GM19035 (cell line): Measurements from ENCODE around the gene DLX6.

Source experiments
- ATAC-seq: cut with Tn5 transposase; IDR thresholded peaks from one replicate; pipeline ENCODE4 v1.9.1; 2021; ENCODE audit not compliant: unreplicated experiment

Gene DLX6

DNA sequence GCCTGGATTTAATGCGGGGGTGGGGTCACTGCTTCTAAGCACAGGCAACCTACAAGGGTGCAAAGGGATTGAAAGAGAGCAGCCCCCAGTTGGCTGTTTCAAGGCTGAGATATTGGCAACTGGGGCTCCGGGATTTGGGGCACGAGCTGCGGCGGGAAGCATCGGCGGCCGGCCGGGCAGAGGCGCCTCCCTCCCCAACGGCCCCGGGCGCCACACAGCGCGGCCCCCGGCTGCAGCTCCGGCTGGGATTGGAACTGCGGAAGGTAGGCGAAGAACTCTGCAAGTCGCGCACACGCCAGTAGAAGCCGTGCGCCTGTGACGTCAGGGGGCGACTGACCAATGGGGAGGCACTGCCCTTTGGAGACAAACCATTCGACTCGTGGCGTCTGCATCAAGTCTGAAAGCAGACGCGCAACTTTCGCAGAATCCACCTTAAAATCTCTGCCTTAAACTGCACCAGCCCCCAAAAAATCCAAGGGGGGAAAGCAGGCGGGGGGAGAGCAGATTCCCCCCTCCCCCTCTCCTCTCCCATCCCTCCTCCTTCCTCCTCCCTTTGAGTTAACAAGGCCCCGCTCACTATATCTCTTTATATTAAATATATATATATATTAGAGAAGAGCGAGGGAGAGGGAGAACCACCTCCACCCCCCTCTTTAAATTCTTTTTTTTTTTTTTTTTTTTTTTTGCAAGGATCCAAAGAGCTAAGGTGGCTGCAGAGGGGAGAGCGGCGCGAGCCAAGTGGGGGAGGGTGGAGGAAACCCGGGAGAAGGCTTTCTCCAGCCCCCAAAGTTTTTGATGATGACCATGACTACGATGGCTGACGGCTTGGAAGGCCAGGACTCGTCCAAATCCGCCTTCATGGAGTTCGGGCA is at the start of gene DLX6:
DLX6 (plus strand) TSS at position 371 of the 872 bp plus-strand sequence; CDS start at position 796, 425 bp downstream.
- peak; percentile 52 for ATAC-seq

DNA sequence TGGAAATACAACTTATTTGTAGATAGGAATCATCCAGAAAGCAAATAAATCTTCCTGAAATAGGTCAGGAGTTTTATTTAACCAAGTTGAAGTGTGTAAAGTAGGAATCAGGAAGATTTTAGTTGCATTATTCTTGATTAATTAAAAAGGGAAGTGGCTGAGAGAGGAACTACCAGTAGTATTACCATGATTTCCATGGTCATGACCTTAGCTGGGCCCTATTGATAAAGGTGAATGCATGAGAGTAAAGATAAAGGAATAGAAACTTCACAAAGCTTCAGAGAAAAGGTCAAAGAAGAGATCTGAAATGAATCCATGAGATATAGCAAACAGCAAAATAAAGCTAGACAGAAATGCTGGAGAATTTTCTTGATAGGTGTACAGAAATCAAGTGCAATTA is 46.2 kb upstream of the DLX6 start:
- ATAC-seq = no peak

DNA sequence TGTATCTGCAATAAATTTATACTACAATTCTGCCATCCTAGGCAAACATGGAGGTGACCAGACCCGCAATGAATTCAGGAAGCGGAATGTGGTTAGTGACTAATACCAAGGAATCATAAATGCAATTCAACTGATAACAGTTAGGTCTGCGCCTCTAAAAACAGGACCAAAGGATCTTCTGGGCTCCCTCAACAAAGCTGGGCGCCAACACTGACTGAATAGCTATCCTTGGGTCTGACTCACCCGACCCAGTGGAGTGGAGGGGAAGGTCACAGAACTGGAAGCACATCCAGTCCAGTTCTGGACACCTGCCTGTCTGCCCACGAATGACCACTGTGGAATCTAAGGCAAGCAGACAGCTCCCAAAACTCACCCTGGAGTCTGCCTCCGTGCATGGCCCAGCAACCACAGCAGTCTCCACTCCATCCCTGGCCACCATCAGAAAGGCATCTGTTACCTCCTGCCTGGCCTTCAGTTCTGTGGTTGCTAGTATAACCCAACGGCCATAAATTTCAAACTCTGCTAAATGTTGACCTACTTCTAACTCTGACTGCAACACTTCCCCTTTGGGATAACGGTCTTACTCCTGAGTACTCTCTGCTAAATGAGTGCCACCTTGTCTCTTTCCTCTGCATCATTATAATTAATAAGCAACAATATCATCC is 43.0 kb upstream of the DLX6 start:
- ATAC-seq = no peak

DNA sequence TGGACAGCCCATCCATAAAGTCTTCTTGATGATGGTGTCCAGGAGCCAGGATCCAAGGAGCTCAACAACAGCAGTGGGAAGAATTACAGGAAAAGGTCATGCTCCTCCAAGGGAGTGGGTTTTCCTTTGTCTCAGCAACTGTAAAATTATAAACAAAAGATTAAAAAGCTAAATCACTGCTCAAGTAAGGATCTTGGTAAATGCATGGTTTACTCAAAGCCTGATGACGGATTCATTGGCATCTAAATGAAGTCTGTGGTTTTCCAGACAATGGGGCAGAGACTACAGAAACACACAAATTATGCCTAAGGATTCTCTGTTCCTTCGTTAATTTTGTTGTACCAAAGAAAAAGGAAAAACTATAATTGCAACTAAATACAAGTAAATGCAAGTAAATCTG is 36.4 kb upstream of the DLX6 start:
- no peak for ATAC-seq

DNA sequence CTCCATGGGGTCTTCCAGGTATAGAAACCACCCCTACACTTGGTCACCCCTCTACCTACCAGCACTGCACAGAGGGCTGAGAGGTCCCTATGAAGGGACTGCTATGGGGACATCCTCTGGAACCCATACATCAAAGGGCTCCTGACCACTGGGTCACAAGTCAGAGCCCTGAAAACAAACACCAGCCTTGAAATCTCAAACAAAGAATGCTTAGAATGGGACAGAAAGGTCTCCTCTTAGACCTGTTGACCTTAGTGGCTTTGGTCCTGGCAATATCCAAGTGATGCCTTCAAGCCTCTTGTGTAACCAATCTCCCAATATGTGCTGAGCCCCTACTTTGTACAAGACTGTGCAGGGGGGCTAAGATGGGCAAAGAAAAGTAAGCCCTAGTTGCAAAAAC is 34.6 kb upstream of the DLX6 start:
- no peak for ATAC-seq

DNA sequence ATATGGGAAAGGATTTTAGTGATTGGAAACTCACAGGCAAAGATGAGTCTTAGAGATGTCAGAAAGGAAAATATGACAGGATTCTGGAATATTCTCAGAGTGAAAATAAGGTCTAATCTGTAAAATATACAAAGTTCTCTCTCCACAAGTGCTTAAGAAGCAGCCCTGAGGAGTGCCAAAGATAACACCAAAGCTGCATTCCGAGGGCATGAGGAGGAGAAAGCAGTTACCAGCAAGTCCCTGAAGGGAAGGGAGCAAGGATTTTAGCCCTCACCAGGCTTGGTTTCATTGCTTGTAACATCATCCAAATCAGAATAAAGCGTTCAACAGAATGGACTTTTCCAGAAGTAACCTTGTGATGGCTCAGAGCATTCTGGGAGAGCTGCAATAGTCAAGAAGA is 31.4 kb upstream of the DLX6 start:
- ATAC-seq = no peak

DNA sequence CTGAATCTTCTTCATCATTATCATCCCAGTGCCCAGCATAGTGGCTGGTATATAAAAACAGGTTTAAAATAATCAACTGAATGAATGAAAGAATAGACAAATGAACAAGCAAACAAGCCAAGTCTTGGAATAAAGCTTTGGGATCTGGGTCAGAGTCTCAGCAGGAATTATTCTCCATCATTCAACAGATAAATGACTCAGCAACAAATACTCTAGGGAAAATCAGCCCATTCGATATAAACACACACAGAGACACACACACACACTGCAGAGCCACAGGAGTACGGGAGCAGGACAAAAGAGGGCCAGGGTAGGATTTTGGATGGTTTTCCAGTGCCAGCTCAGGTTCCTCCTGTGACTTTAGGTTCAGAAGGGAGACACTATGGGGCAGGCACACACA is 29.2 kb upstream of the DLX6 start:
- ATAC-seq = no peak

DNA sequence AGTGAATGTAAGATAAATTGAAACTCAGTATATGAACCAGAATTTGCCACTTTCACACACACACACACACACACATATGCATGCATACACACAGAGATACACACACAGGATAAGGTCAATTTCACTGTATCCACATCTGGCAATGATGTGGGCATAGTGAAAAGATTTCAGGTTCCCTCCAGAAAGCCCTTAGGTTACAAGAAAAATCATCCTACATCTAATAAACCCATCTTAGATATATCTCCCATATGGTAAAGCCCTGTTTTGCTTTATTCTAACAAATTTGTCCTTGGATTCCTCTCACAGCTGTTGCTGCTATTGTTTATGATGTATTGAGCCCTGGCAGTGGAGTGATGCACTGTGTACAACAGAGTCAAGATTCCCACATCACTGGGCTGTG is 27.9 kb upstream of the DLX6 start:
- no peak for ATAC-seq

DNA sequence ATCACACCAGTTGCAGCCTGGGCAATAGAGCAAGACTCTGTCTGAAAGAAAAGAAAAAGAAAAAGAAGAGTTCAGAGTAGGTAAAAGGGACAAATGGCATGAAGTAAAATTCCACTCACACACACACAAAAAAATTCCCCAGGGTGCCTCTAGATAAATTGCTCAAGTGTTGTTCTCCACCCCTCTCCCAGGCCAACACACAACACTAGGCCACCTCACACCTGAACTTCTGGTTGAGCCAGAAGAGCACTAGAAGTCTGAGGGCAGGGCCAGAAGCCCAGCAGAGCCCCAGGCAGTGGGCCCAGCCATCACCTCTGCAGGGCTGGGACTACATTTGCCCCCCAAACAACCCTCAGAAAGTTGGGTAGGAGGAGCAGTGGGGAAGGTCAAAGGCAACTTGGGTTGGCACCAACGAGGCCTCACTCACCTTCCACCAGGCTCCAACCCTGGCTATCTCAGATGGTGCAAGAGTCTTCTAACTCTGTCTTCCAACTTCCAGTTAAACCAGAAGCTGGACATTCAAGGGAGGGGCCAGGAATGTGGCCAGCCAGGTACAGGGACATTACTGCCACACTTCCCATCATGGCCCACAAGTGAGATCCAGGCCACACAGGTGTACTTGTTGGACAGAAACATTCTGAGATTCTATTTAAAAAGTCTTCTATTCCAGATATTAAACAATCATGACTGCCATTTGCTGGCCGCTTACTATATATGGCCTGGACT is 25.6 kb upstream of the DLX6 start:
- ATAC-seq = no peak

DNA sequence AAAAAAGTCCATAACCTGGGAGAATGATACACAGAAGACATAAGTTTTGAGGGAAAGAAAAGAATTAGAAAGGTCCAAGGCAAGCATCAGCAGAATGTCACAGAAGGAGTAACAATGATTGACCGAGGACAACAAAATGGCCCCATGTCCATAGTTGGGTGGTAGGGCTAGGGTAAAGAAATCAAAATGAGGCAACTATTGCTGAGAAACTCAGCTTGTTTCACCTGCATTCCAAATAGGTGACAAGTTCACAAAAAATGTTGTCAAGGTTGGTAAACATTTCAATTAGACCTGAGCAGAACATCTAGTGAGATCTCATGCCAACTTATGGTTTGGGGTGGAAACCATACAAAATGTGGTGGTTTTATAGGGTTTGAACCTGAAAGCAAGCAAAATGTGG is 22.8 kb upstream of the DLX6 start:
- ATAC-seq = no peak

DNA sequence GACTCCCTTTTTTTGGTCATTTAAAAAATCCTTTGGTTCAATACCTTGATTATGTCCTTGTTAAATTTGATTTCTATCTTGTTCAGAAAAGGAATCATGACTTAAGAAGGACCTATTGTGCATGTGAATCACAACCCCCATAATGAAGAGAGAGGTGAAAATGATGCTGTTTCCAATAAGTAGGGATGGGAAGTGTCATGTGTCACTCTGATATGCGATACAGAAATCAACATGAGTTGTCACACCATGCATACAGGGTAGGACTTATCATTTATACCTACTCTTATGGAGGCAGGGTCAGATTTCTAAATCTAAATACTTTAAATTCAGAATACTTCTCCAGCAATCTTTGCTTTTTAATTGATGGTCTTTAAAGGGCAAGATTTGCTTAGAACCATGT is 19.4 kb upstream of the DLX6 start:
- ATAC-seq = no peak

DNA sequence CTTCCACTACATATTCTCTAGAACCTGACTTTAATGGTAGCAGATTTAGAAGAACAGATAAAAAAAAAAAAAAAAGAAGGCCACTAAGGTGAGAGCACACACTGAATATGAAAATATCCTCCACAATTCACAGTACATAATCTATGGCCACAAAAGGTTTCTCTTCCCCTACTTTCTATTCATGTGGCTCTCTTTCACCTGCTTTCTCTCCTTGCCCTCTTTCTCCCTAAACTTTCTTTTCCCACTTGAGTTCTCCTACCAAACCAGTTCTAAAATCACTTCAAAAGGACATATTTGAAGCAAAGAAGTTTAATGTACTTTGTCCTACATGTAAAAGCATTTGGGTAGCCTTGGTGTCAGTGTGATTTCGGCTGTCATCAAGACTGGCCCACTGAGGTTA is 18.5 kb upstream of the DLX6 start:
- no peak for ATAC-seq

DNA sequence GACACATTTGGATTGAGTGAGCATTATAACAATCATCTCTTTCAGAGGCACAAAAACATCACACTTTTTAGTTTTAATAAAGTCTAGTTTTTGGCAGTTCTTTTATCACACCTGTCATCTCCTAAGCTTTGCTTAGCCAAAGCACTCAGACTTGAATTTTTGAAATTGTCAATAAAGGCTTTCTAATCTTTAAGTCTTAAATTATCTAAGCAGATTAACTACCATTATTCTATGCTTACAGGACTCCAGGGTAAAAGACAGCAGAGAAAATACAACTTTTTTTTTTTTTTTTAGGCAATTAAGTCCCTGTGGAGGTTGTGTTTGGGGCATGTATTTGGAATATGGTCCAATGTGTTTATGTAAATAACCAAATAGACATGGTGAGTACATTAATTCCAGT is 17.6 kb upstream of the DLX6 start:
- no peak for ATAC-seq

DNA sequence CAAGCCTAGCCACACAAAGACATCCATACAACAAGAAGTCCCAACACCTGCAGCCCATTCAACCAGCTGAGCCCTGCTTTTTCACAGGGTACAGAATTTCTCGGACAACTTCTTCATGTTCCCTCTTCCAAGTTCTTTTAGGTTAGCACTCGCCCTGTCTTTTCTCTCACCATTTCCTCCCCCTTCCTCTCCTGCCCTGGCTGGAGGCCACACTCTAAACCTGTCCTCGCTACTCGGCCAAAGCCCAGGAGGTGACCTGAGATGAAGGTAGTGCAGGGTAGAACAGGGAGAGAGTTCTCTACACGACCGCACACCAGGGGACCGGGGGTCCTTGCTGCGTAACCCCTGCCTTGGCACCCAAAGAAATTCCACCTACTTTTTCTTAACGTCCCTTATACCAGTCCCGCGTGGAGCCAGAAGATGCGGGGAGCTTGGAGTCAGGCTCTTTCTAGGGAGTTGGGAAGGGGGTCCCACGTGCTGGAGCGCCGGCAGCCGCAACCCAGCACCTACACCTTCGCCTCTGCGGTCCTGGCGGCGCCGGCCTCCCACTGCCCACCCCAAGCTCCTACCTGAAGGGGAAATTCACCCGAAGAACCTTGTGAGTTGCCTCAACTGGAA is 16.0 kb upstream of the DLX6 start:
- ATAC-seq = no peak

DNA sequence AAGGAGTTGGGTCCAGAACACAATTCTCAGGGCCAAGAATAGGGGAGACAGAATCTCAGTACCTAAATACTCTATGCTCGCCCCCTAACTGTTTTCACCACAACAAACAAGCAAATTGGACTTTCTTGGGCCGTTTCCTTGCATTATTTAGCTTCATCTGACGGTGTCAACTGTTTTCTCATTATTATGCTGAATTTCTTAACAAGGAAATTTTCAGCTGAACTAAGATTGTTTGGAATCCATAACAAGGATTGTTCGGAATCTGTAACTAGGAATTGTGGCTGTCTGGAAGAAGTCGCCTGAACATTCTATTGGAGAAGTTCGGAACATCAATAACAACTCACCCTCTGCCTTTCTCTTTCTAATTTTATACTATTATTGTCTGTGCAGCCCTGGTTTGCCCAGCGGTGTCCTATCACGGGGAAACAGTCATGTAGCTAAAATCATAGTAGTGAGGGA is 15.5 kb upstream of the DLX6 start:
- no peak for ATAC-seq

DNA sequence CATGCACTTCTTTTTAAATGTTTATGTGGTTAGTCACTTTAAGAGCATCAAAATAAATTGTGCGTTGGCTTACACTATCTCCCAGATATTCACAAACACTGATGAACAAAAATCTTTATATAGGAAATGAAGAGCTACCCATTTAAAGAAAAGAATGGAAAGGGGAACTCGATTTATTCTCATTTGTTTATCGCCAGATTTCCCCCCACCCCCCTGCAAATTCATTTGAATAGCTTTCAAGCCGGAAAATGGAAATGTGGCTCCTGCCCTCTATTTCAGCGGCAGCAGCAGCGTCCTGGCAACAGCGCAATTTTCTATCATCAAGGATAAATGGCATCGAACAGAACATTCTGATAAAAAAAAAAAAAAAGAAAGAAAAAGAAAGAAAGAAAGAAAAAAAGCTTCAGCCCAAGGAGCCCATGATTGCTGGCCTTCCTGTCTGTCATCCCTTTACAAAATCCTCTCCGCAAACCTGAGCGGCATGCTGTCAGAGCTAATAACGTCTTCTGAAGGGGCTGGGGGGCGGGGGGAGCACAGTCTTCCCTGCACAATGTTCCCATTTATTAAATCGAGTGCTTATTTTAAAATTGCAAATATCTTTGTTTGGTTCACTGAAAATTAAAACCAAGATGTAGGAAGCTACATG is 13.7 kb upstream of the DLX6 start:
- ATAC-seq = no peak

DNA sequence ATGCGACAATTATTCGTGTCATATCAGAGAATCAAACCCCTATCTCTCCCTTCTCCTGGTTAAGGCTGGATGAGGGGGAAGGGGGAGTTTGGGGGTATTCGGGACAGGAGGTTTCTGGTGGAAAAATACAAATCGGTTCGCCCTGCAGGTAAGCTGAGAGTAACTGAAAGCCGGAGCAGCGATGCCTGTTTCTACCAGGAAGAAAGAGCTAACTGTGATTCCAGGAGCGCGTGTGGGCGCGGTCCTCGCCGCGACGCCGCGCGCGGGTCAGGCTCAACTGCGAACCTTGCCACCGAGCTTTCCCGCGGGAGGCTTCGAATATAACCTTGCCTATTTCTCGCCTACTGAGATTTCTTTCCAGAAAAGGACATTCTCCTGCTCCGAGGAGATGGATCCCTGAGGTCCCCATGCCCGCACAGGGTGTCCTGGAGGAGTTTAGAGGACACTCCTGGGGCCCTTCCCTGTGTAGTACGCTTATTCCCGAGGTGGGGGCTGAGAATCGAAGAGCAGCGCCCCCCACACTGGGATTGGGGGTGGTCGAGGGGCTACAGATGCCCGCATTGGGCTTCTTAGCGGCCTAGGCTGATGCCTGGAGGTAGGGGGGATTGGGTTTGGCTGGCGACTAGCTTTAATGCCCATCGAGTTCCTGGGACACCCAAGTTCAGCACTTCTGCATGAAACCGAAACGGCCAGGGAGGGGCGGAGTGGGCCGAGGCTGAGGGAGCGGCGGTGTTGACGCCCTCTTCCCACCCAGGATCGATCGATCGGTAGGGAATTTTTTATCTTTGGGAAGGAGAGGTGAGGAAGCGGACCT is 13.0 kb upstream of the DLX6 start:
- no peak for ATAC-seq

DNA sequence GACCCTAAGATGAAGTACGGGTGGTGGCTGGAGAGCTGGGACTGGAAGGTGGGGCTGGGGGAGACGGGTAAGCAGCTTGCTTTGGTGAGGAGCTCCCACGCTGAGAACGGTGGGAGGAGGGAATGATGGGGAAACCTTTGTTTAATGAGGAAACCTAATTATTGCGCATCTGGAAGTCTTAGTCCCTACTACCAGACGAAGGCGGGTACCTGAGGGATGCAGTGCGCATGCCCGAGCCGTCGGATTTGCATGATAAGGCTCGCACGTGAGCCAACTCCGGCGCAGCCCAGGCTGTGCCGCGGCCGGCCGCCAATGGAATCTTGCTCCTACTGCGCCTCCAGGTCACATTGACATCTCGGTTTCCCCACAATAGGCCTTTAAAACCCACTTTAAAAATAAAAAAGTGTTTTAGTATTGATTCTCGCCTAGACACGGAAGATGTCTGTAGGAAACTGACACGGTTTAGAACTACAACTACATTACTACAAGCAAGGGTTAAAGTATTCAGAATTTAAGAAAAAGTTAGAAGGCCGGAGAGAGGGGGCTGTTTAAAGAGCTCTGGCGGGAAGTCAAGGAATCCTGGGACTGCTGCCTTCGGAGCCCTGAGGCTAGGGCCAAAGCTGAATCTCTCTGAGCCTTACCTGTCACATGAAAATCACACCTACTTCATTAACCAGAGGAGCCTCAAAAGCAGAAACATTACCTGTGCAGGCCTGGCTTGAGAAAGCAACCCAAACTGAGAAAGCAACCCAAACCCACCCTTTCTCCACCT is 12.1 kb upstream of the DLX6 start:
- ATAC-seq = no peak

DNA sequence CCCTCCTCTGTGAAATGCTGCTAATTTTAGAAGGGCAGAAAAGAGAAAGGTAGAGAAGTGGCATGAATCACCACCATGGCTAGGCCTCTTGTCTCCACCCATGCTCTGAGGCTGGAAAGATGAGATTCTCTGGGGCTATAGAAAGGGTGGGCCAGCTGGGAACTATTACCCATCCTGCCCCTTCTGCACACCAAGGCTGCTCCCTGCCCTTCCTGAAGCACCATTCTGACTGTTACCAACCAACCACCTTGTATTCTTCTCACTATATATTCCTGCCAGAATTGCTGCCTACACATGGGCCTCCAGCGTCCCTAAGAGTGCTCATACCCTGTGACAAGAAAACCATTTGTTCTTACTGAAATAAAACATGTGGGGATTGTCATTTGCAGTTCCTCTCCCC is 11.4 kb upstream of the DLX6 start:
- no peak for ATAC-seq
